Common myeloid progenitor, CD34-positive (primary cell): ENCODE data around the gene DCLK1.

Experiments
- CTCF ChIA-PET: fragments of 350-600 bp; sonication (Branson Sonifier 250); formaldehyde crosslinking; loops from one replicate; lab custom pipeline; 2021; ENCODE audit warnings: antibody characterized with exemption; lab: Charles Lee
- POLR2A ChIA-PET: fragments of 350-600 bp; sonication (Branson Sonifier 250); formaldehyde crosslinking; loops from one replicate; lab custom pipeline; 2021; ENCODE audit warnings: antibody characterized with exemption; lab: Charles Lee
- DNase-seq, 3 donors: peaks; one replicate each; pipeline versions ENCODE4 v3.0.0 to v3.0.0-alpha.2; 2013
- H3K27ac ChIP-seq, 2 experiments: 1 replicate in 1 of 2; 2 replicates in 1 of 2; pipeline ENCODE4 v1.7.0; 2013; ENCODE audit warnings: inconsistent platforms in 2 of 2, low read length in 2 of 2, mild to moderate bottlenecking in 2 of 2, low read depth in 1 of 2, moderate library complexity in 1 of 2; ENCODE audit not compliant: severe bottlenecking in 2 of 2, insufficient read depth in 1 of 2, poor library complexity in 1 of 2
- H3K27me3 ChIP-seq, 5 experiments: replicated peaks in 2 of 5; 1 replicate in 3 of 5; 2 replicates in 2 of 5; pipeline versions ENCODE4 v1.6.1 to v1.7.0; 2013; ENCODE audit warnings: low read length in 4 of 5, mild to moderate bottlenecking in 2 of 5, moderate library complexity in 2 of 5, inconsistent platforms in 1 of 5; ENCODE audit not compliant: insufficient read depth in 5 of 5, control insufficient read depth in 4 of 5
- H3K36me3 ChIP-seq, 4 experiments: 1 replicate in 2 of 4; 2 replicates in 2 of 4; pipeline versions ENCODE4 v1.6.1 to v1.7.0; 2013; ENCODE audit warnings: low read length in 3 of 4, control low read depth in 1 of 4, mild to moderate bottlenecking in 1 of 4; ENCODE audit not compliant: control insufficient read depth in 4 of 4, insufficient read depth in 4 of 4
- H3K4me1 ChIP-seq, 4 experiments: 1 replicate in 3 of 4; 2 replicates in 1 of 4; pipeline versions ENCODE4 v1.6.1 to v1.7.1; 2013; ENCODE audit warnings: low read length in 3 of 4, mild to moderate bottlenecking in 3 of 4, control low read depth in 1 of 4, inconsistent platforms in 1 of 4, moderate library complexity in 1 of 4; ENCODE audit not compliant: control insufficient read depth in 4 of 4, insufficient read depth in 4 of 4; ENCODE audit errors: control extremely low read depth in 1 of 4
- H3K4me3 ChIP-seq, 7 experiments: 1 replicate in 4 of 7; 2 replicates in 3 of 7; pipeline versions ENCODE4 v1.5.1 to v1.7.0; 2013; ENCODE audit warnings: mild to moderate bottlenecking in 7 of 7, low read length in 6 of 7, moderate library complexity in 6 of 7, inconsistent platforms in 2 of 7, low read depth in 2 of 7, control low read depth in 1 of 7; ENCODE audit not compliant: insufficient read depth in 4 of 7, control insufficient read depth in 1 of 7; ENCODE audit errors: extremely low read depth in 1 of 7
- H3K9me3 ChIP-seq, 5 experiments: 1 replicate in 4 of 5; 2 replicates in 1 of 5; pipeline versions ENCODE4 v1.6.1 to v1.7.1; 2013; ENCODE audit warnings: low read length in 4 of 5, mild to moderate bottlenecking in 2 of 5, inconsistent platforms in 1 of 5, low read depth in 1 of 5, moderate library complexity in 1 of 5; ENCODE audit not compliant: control insufficient read depth in 4 of 5, insufficient read depth in 2 of 5; ENCODE audit errors: control extremely low read depth in 1 of 5
- WGBS: methylation state at CpG from one replicate; pipeline ENCODE4 v1.1.5; 2013; ENCODE audit not compliant: insufficient coverage; 5-methylcytosine and 5-hydroxymethylcytosine counted together

Gene DCLK1

DNA sequence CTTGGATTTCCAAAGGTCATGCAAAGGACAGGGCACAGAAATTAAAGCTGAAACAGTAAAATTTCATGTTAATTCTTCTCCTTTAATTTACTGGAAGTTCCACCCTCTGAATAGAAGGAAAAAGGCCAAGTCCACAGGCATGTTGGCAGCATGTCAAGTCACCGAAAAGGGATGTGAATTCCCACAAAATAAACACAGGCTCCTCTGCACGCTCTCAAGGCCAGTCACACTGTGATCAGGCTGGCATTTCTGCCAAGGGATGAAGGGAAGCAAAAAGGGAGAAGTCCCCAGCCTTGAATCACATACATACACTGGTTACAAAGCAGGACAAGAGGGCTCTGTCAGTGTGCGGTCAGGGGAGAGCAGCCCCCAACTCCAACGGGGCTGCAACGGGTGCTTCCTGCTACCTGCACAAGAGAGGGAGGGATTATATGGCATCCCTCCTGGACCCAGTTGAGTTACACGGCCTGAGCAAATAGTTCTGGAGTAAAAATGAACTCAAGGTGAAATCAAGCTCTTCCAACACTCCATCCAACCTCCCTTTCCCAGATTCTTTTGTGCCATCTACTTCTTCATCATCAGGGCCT, 6.9 kb downstream of the DCLK1 start:
- Histone ChIP-seq H3K27ac (no peak overlapping the region), H3K36me3 (no peaks in the 10 kb centered on the region), H3K27me3 (peaks cover under 1 to 32% (median 10%) of the 10 kb centered on the region in 5 experiments), H3K4me1 (no peaks in the 10 kb centered on the region), H3K9me3 (no peaks in the 10 kb centered on the region), H3K4me3 (no peak overlapping the region)
- no peak for DNase-seq
- ChIA-PET CTCF (no interaction called here), POLR2A (no interaction called here)
- WGBS = 84% methylated on average over 6 of the region's 6 CpGs

DNA sequence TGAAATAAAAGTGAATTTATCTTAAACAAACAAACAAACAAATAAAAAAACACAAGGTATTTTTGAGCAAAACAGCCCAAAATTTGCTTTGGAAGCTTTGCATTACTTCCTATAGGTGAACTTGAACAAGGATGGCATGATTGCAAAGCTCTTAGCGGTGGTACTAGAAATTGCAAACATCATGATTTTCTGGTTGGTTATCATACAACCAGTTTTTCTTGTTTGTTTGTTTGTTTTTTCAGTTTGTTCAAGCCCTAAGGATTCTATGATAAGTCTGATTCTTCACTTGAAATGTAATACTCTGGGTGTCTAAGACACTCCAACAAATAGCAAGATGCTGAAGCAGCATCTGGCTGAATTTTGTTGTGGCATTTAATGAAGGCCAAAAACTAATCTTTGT, 15.9 kb downstream of the DCLK1 start:
- Histone ChIP-seq H3K27me3 (no peaks in the 10 kb centered on the region), H3K9me3 (no peaks in the 10 kb centered on the region), H3K4me3 (no peak overlapping the region), H3K4me1 (no peaks in the 10 kb centered on the region), H3K36me3 (no peaks in the 10 kb centered on the region), H3K27ac (no peak overlapping the region)
- CTCF ChIA-PET = no interaction called here
- 100% methylated on average over 1 of the region's 1 CpG for WGBS
- DNase-seq = no peak
- POLR2A ChIA-PET = no interaction called here

DNA sequence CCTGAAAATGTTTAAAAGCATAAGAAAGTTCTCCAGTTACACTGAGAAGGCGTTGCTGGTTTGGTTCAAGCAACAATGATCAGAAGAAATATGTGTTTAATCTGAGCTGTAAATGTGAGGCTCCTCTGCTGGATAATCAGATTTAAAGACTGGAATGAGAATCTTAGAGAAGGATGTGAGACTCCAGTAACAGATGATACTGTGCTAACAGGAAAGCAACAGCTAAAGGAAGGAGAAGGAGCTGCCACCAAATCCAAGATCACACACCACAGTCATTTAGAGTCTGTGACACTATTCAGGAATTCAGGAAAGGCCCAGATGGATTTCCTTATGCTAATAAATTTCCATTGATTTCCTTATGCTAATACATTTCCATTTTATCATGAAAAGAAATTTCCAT, 16.9 kb downstream of the DCLK1 start:
- Histone ChIP-seq H3K27ac (no peak overlapping the region), H3K4me1 (no peaks in the 10 kb centered on the region), H3K9me3 (no peaks in the 10 kb centered on the region), H3K27me3 (no peaks in the 10 kb centered on the region), H3K4me3 (no peak overlapping the region), H3K36me3 (no peaks in the 10 kb centered on the region)
- no peak for DNase-seq
- CTCF ChIA-PET = interaction anchor here (1.5 kb wide), 1 partner anchor 29 kb away, joined by 3 read pairs; no protein-coding TSS in a partner anchor
- 100% methylated on average over 1 of the region's 1 CpG for WGBS
- POLR2A ChIA-PET = no interaction called here

DNA sequence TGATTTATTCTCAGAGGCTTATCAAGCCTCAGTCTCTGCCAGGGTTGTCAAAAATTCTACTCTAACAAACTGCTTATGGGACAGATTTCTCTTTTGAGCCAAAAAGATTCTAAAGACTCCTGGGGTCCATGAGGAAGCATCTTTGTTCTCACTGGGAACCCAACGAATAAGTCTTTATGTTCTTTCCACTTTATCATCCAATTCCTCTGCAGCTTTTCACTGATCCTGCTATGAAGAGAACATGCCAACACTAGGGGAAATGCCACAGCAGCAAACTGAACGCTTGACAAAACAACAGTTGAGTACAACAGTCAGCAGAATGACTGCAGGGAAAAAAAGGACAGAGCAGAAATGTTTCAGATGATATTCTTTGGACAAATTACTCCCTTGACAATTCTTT, 22.2 kb downstream of the DCLK1 start:
- Histone ChIP-seq H3K27me3 (no peaks in the 10 kb centered on the region), H3K4me3 (no peak overlapping the region), H3K9me3 (no peaks in the 10 kb centered on the region), H3K27ac (no peak overlapping the region), H3K36me3 (no peaks in the 10 kb centered on the region), H3K4me1 (no peaks in the 10 kb centered on the region)
- DNase-seq = no peak
- CTCF ChIA-PET = no interaction called here
- POLR2A ChIA-PET = no interaction called here
- WGBS = no CpG with 5 or more reads among the region's 2 CpGs

DNA sequence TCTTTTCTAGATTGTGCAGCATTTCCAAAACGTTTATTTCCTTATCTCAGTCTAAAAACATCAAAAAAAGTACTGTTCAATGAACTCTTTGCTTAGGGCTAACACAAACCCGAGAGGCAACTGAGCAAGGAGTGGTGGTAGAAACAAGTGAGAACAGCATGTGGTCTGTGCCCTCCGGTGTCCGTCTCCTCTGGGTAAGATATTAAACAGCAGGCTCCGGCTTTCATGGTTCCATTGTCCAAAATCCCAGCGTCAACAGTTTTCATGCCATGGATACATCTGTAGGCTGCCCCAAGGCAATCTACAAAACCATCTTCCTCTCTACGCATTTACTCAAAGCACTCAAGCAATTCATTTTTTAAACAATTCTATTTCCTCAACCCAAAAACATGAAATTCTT, 22.8 kb downstream of the DCLK1 start:
- no peak for DNase-seq
- 87% methylated on average over 7 of the region's 7 CpGs for WGBS
- Histone ChIP-seq H3K9me3 (no peaks in the 10 kb centered on the region), H3K27me3 (no peaks in the 10 kb centered on the region), H3K4me1 (no peaks in the 10 kb centered on the region), H3K4me3 (no peak overlapping the region), H3K27ac (no peak overlapping the region), H3K36me3 (no peaks in the 10 kb centered on the region)
- POLR2A ChIA-PET = interaction anchor here (0.6 kb wide), 1 partner anchor 15 kb away, joined by 5 read pairs; no protein-coding TSS in a partner anchor
- CTCF ChIA-PET = no interaction called here

DNA sequence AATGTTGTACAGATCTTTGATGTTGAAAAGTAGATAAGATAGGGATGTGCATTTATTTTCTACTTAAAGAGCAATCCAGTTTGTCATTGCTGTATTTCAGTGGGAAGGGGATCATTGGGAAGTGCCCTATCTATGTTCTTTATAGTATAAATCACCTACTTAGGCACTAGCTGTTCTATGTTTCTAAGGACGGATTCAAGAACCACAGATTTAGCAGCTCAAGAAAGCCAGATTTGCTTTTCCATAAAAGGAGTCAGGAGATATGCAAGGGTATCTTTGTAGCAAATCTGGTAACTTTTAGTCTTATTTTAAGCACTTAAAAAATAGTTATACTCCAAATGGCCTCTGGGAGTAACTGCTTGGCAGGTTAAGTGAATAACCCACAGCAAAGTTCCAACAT, 23.7 kb downstream of the DCLK1 start:
- WGBS = no CpG with 5 or more reads among the region's 1 CpG
- no peaks in the 10 kb centered on the region for H3K36me3 ChIP-seq
- CTCF ChIA-PET = no interaction called here
- DNase-seq = no peak
- POLR2A ChIA-PET = no interaction called here
- H3K27ac ChIP-seq = no peak overlapping the region
- no peaks in the 10 kb centered on the region for H3K27me3 ChIP-seq
- no peak overlapping the region for H3K4me3 ChIP-seq
- no peaks in the 10 kb centered on the region for H3K9me3 ChIP-seq
- H3K4me1 ChIP-seq = no peaks in the 10 kb centered on the region

DNA sequence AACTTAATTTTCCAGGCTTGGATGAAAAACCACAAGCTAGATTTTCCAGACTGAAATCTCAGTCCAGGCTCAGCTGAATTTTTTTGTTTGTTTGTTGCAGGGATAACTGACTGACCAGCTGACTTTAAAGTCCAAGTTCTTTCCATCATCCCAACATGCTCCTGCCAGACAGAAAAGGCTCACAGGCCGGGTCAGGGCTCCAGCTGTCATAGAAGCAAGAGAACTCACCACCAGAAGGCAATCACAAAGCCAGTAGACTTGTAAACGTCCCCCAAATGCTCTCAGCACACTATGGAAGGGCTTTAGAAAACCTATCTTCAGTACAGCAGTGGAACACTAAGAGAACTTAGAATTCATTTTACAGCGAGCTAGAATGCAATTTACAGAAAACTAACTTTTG, 25.5 kb downstream of the DCLK1 start:
- H3K9me3 ChIP-seq = no peaks in the 10 kb centered on the region
- ChIA-PET CTCF (no interaction called here), POLR2A (no interaction called here)
- no peaks in the 10 kb centered on the region for H3K36me3 ChIP-seq
- H3K27me3 ChIP-seq = no peaks in the 10 kb centered on the region
- DNase-seq = no peak
- H3K4me3 ChIP-seq = no peak overlapping the region
- no peaks in the 10 kb centered on the region for H3K4me1 ChIP-seq
- 75% methylated on average over 1 of the region's 3 CpGs for WGBS
- no peak overlapping the region for H3K27ac ChIP-seq
